NCI-H2171 treated with DMSO at 0.1 percent for 48 hours (cell line): ENCODE measurements around the gene DGCR6L.
"Not testable (repeated sequence)": the region's sequence is repeated elsewhere in the genome, so short reads cannot be mapped to it uniquely, and the experiment has no call there.

ENCODE experiments used
- DNase-seq: peaks from one replicate; lab custom pipeline; 2025; lab: John Stamatoyannopoulos, UW

Gene DGCR6L

DNA sequence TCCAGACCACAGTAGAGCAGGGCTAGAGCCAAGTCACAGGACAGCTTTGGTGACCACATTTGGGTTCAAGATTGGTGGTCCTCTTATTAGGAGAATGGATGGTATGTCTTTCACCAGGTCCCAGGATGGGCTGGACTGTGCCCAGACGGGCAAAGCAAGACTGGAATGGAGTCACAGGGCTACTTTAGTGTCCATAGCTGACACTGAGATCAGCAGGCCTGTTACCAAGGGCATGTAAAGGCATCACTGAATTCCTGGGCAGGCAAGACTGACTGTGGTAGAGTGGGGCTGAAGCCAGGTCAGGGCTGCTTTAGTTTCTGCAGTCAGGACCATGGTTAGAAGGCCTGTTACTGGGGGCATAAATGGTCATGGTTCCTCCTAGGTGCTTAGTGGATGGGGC is 6.1 kb upstream of the DGCR6L start:
- DNase-seq = not testable (repeated sequence)

DNA sequence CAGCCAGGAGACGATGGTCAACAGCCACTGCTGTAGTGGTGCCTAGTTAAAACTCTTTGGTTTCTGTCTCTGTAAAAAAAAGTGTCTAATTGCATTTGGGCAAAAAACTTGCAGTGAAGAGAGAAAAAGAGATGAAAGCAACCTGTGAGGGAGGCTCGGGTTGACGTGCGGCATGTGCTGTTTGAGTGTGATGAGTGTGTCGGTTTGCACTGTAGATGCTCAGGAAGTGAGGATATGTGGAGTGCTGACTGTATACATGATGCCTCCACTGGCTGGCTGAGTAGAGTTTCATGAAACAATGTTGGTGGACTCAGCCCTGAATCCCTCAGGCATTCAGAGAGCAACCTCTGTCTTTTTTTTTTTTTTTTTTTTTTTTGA is 4.3 kb upstream of the DGCR6L start:
- DNase-seq = no peak

GRCh38 chr22:20321552-20322211 is 1.8 kb upstream of the DGCR6L start:
- not testable (repeated sequence) for DNase-seq

DNA sequence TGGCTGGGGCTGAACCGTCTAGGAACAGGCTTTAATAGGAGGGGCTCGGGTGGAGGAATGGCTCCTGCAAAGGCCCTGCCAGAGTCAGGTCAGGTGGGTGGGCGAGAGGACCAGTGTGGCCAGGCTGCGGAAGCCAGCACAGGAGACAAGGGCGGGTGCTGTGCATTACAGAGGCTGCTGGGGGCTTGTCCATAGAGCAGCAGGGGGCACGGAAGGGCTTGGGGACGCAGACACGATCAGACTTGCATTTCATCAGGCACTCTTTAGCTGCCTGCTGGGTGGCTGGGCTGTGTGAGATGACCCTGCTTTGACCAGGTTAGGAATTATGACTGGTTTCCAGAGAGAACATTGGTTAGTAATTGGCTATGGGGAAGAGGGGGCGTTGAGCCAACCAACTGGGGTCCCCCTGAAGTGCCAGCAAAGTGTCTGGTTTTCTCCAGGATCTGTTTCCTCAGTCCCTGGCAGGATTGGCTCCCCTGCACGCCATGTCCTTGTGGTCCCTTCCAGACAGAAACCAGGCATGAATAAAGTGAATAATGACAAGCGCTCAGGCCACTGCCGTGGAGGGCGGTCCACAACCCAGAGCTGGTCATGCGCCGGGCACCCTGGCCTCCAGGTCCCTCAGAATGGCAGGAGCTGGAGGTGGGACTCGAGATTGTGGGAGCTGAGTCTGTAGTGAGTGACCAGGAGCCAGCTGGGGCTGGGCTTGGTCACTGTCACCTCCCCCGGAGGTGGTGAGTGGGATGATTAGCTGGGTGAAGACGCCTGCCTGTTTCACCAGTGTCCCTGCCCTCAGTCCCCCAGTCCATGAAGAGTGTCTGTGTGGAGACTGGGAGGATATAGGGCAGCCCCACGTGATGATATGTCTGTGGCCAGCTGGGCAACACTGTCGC is 1.0 kb upstream of the DGCR6L start:
- DNase-seq = not testable (repeated sequence)

DNA sequence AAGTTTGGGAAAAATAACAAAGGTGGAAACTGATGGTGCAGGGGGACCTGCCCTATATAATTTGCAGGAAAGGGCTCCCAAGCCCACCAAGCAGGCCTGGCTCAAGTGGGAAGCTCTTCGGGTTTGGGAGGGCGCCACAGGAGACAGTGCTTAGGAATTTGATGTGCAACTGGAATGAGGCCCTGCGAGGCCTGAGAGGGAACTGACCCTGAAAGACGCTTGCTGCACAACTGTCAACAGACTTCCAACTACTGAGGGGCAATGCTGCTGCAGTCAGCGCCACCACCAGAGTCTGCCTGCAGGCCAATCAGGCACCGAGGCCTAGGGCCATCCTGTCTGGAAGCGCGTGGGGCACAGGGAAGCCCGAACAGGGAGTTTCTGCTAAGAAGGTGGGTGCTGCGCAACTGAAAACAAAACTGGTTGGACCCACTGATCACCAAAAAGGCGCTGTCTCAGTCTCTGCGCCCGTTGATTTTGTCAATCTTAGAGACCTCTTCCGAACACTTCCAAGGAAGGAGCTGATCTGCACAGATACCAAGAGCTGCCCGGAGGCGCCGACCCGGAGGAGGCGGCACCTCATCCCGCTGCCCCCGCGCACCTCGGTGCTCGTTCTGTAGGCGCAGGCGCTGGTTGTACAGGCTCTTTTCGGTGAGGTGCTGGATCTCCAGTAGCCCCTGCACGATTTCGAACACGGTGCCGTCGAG is 667 bp downstream of the DGCR6L start:
- no peak for DNase-seq

- not testable (repeated sequence) for DNase-seq
Observed at GRCh38 chr22:20318043-20318688, 1.7 kb downstream of the DGCR6L start.

DNA sequence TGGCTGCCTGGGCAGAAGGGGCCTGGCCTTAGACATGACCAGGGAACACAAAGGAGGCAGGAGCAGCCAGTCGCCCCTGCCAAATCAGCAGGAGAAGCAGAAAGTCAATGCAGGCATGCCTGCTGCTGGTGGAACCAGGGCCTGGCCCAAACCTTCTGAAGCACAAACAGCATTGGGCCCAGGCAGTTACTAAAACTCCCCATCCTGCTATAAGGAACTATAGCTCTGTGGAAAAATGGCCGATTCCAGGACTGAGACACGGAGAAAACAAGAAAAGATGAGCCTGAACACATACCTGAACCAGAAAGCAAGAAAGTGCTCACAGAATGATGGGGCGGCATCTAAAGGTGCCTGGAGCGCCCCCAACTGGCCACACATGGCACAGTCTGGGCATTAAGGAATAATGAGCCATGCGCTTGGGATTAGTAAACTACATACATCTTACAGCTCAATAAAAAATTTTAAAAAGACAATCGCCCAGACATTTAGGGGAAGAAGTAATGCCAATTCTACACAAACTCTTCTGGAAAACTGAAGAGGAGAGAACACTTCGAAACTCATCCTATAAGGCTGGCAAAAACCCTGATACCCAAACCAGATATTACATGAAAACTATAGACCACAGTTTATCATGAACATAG is 2.3 kb downstream of the DGCR6L start:
- DNase-seq = not testable (repeated sequence)

GRCh38 chr22:20316844-20317401 is 2.9 kb downstream of the DGCR6L start:
- no peak for DNase-seq

DNA sequence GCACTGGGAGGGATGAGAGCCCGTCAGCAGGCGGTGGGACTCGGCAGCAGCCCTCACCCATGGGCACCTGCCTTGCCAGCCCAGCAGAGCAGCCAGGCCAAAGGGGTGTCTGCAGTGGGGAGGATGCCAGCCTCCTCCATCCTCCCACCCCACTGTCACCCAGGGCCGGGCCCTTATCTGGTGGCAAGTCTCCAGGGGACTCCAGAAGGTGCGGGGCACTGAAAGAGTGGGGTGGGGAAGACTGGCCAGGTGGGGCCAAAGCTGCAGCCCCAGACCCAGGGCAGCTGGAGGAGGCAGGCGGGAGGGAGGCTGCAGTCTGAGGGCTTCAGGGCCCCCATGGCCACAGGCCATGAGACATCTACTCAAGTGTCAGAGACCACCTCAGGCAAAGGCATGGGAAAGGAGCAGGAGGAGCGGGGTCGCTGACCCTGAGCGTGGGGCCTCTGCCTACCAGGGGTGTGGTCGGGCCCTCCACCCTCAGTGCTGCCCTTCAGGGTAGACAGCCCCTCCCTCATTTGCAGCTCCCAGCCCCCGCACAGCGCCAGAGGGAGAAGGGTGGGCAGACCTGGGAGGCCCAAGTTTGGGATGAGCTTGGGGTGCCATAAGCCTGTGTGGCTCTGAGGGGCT is 3.5 kb downstream of the DGCR6L start:
- no peak for DNase-seq

DNA sequence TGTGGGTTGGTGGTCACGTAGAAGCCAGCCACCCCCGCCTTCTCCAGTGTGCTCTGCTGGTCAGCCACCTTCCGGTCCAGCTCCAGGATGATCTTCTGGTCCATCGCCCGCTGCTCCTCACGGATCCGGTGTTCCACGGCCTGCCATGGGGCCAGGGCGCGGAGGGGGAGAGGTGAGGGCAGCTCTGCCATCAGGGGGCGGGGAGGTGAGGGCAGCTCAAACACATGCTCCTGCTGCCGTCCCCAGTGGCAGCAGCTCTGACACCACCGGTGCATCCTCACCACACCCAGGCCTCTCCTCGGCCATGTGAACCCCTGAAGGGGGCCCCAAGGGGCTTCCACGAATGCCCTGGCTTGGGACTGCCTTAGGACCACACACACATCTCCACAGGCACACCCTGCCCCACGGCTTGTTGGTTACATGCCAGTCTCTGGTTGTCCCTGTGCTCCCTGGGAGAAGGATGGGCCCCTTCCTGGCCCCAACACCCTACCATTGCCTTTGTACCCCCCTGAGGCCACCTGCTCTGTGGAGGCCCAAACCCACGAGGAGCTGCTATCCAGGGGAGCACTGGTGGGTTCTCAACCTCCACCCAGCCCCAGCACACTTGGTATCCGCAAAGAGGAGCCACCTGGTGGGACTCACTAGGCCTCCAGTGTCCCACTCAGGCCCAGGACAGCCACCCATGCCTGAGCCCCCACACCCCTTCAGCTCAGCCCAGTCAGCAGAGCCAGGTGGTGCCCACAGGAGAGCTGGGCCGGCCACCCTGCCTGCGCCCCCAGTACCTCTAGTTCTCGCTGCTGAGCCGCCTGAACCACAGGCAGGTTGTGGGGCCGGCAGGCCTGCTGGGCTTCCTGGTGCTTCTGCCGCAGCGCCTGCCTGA is 4.3 kb downstream of the DGCR6L start:
- DNase-seq = no peak

DNA sequence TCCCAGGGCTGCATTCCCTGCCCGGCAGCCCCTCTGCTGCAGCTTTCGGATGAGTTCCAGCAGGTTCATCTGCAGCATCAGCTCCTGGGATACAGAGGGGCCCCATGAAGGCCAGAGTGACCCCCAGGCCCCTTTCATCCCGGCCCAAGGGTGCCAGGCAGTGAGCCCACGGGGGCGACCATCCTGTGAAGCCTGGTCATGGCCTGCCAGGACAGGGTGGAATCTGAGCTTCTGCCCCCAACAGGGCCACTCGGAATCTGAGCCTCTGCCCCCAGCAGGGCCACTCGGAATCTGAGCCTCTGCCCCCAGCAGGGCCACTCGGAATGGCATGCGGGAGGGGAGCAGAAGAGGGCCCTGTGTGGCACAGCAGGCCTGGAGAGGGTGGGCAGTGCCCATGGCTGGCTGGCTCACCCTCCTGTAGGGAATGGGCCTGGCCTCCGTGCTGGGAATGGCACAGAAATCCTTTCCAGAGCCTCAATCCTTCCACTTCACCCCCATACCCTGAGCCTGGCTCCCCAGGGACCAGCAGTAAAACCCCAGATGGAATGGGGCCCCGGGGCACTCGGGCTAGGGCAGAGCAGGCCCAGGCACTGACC is 5.0 kb downstream of the DGCR6L start:
- DNase-seq = not testable (repeated sequence)

DNA sequence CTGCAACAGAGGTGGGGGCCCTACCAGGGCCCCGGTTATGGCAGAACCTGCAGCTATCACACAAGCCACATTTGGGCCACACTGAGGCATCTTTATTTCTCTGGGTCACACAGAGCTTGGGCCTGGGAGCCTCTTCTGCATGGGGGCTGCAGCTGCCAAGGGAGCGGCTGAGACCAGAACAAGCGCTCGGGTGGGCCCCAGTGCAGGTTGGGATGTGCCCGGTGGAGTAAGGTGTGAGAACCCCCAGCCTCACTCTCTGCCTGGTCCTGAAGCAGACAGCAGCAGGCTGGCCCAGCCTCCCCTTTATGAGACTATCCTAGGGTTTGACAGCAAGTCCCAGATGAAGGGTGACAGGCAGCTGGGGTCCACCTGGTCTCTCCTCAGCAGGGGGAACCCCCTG is 5.7 kb downstream of the DGCR6L start:
- not testable (repeated sequence) for DNase-seq

- not testable (repeated sequence) for DNase-seq
Observed at GRCh38 chr22:20313306-20314077, 6.4 kb downstream of the DGCR6L start.

- DNase-seq = no peak
Observed at GRCh38 chr22:20312396-20313191, 7.3 kb downstream of the DGCR6L start.

DNA sequence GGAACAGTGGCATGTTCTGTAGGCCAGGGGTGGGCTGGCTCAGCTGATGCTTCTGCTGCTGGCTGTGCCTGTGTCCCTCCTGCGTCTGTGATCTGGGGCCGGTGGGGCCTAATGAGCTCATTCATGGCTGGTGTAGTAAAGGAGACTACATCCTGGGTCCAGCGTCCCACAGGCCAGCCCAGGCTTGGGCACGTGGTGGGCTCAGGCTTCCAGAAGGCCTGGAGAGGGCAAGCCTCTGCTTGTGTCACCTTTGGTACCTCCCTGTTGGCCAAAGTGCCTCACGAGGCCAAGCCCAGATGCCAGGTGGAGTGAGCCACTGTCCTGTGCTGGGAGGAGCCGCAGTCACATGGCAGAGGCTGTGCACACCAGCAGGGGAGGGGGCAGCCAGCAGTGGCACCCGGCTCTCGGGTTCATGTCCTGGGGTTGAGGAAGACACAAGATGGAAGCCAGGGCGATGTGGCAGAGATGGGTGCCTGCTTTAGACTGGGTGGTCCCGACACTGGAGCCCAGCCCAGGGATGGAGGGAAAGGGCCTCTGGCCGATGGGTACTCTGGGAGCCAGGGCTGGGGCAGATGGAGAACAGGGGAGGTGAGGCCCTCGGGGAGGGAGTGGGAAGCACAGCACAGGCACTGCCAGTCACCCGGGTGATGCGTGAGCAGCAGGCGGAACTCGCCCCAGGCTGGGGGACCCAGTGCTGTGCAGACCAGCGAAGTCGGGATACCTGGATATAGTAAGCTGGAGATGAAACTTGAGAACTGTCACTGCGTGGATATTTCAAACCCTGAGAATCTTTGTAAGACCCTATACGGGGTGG is 8.4 kb downstream of the DGCR6L start:
- DNase-seq = not testable (repeated sequence)

- not testable (repeated sequence) for DNase-seq
Observed at GRCh38 chr22:20310773-20311172, 9.1 kb downstream of the DGCR6L start.

DNA sequence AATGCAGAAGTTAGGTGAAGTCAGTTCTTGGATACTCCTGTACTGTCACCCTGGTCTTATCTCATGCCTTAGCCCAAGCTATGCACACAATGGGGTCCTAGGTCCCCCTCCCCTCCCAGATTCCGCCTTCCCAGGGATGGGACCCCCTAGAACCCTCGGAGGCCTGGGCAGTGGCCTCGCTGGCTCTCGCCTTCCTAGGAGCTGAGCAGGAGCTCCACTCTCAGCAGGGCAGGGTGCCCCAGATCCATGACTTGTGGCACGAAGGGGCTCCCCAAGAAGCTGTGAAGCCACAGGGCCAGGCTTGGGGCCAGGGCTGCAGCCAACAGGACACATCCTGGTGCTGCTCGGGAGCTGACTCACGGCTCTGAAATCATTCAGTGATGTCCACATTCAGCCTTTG is 9.7 kb downstream of the DGCR6L start:
- DNase-seq = not testable (repeated sequence)
